GM13977 (cell line): ENCODE data around the gene PTTG1IP.
A peak's percentile ranks its signal among the peaks of the same experiment; 100 is the strongest.

Experiments used
- DNase-seq: peaks from one replicate; pipeline ENCODE4 v3.0.0; 2012; ENCODE audit warnings: low spot score
- in situ Hi-C: fragments of 300-500 bp; cut with MboI; formaldehyde crosslinking; loops from one replicate; pipeline ENCODE4 v1.12.0; 2022; ENCODE audit warnings: low sequenced_read_pairs, low pct_unique_long_range_greater_than_20kb, mixed read lengths, inconsistent platforms; ENCODE audit not compliant: unreplicated experiment
- TF ChIP-seq, protein P1 (sequence below): IDR thresholded peaks from 2 replicates; pipeline ENCODE4 v1.5.1; 2012; ENCODE audit warnings: mild to moderate bottlenecking, control low read depth; ENCODE audit not compliant: insufficient read depth; ENCODE audit errors: extremely low read depth, missing control alignments

The PTTG1IP gene

DNA sequence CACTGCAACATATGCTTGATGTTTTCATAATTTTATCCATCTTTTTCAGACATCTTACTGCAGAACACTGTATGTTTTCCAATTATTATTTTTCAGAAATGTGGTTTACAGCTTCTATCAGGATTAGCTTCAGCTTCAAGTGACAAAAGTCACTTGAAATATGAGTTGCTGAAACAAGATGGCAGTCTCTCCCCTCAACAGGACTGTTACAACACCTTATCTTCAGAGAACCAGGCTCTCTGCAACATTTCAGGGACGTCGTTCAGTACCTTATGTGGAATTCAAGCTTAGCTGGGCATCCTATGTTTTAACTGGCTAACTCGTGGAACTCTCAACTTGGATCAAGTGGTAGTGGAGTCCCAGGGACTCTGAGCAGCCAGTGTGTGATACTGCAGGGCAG is 69.8 kb downstream of the PTTG1IP start:
- in situ Hi-C loops, result no loop called here
- DNase-seq, result no peak
- TF ChIP-seq, protein P1, sequence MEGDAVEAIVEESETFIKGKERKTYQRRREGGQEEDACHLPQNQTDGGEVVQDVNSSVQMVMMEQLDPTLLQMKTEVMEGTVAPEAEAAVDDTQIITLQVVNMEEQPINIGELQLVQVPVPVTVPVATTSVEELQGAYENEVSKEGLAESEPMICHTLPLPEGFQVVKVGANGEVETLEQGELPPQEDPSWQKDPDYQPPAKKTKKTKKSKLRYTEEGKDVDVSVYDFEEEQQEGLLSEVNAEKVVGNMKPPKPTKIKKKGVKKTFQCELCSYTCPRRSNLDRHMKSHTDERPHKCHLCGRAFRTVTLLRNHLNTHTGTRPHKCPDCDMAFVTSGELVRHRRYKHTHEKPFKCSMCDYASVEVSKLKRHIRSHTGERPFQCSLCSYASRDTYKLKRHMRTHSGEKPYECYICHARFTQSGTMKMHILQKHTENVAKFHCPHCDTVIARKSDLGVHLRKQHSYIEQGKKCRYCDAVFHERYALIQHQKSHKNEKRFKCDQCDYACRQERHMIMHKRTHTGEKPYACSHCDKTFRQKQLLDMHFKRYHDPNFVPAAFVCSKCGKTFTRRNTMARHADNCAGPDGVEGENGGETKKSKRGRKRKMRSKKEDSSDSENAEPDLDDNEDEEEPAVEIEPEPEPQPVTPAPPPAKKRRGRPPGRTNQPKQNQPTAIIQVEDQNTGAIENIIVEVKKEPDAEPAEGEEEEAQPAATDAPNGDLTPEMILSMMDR, result no peak

DNA sequence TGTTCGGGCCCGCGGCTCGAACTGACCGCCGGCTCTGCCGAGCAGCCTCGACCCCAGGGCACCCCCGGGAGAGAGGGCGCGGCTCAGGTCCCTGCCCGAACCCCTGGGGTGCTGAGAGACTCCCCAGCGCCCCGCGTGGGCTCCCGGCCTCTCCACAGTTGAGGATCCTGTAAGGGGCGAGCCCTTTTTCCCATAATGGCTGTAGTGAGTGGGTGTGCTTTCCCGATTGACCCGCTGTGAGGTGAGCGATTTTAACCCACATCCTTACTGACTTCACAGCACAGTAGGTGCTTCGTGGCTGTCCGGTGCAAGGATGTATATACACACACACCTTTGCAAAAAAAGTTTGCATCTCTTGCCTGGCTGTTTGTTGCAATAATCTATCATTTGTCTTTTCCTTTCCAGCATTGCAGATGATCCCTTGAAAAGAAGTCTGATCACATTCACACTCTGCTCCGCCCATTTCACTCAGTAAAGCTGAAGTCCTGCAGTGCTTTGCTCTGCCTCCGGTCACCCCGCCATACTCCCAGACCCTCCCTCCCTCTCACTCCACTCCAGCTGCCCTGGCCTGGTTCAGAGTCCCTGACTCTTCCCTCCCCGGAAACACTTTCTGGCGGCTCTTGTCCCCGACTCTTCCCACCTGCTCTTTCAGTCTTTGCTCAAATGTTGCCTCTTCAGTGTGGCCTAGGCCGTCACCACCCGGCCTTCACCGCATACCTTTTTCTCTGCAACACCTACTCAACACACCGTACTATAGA is 70.9 kb downstream of the PTTG1IP start:
- no peak for DNase-seq
- TF ChIP-seq, protein P1, result no peak
- in situ Hi-C loops, result no loop called here

DNA sequence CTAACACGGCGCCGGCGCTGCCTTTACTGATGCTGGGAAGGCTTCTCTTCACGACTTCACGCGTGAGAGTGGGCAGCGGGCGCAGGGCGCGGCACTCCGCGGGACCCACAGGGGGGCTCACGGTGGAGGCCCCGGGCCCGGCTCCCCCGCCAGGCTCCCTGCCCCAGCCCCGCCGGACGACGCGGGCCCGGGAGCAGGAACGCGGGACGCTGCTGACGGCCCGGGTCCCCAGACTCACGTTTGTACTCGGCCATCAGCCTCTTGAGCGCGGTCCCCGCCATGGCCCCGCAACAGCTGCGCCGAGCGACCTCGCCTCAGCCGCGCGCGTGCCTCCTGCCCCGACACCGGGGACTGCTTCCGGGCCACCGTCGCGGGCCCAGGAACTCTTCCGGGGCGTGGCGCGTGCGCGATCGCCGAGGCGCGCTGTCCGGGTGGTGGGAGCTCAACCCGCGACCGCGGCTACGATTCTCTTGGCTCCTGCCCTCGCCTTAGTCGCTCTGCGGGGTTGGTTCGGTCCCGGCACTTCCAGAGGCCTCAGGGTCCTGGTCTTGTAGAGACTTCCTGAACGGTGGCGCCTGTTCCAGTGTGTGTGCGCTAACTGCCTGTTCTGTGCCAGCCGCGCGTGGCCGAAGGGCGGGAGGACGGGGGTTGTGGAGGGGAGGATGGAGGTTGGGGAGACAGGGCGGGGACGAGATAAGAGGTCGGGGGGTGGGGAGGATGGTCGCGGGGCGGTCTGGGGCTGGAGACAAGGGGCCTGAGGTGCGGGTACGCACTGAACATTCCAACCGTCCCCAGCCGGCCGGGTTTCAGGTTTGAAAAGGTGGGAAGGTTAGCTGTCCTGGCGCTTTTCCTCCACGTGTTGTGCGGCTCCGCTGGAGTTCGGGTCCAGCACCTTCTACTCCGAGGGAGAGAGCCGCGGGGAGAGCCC is 71.8 kb downstream of the PTTG1IP start, which contains the start of gene UBE2G2:
Gene UBE2G2 (minus strand): TSS at position 353 of the 928 bp plus-strand sequence. CDS start 72 bp downstream, at position 281.
- in situ Hi-C loops, result no loop called here
- peak; percentile 97 for DNase-seq
- TF ChIP-seq, protein P1, result peak; percentile 2

DNA sequence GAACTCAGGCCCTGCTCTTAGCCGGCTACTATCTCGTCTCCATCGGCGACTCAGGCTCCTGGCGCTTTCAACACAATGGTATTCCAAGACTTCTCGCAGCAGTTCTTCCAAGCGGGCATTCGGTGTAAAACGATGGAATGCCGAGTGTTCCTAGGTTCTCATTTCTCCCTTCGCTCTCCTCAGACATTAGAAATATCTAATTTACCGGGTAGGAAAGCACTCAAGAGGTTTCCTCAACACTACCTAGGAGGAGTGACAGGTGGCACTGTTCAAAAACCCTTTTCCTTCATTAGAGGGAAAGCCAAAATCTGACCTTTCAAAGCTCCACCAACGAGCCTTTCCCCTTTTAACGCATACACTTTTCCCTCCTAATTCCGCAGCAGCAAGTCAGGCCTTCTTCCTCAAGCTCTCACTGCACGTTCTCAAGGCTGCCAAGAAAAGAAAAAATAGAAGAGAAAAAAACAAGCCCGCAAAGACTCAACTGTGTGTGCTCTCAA is 72.5 kb downstream of the PTTG1IP start:
- TF ChIP-seq, protein P1, result peak; percentile 42
- in situ Hi-C loops, result no loop called here
- DNase-seq, result peak; percentile 78

DNA sequence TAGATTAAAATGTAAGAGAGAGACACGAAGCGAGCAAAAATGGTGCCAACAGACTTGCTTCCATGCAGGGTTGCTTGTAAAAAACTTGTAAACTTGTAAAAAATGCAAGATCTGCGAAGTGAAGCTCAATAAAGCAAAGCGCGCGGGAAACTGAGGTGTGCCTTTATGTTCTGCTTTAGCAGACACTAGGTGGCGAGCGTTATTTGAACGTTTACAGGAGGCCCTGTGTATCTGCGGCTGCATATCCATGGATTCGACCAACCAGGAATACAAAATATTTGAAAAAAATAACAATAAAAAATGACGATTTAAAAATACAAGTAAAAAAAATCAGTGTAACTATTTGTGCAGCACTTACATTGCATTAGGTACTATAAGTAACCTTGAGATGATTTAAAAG is 73.4 kb downstream of the PTTG1IP start:
- TF ChIP-seq, protein P1, result peak; percentile 40
- DNase-seq, result no peak
- in situ Hi-C loops, result no loop called here

DNA sequence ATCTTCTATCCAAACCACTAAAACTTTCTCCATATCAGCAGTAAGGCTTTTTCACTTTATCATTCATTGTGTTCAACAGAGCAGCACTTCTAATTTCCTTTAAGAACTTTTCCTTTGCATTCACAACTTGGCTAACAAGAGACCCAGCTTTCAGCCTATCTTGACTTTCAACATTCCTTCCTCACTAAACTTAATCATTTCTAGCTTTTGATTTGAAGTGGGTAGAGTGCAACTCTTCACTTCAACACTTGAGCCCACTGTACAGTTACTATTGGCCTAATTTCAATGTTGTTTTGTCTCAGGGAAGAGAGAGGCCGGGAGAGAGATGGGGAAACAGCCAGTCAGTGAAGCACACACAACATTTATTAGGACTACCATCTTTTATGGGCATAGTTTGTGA is 73.8 kb downstream of the PTTG1IP start:
- in situ Hi-C loops, result loop anchor here (10.0 to 25.0 kb wide), 3 partner anchors 125 to 462 kb away; partner anchors contain the start of genes CFAP410 and ITGB2
- TF ChIP-seq, protein P1, result no peak
- no peak for DNase-seq
